Glomerular visceral epithelial cell (primary cell): ENCODE data around the gene PGM1.
"Not testable (repeated sequence)": the region's sequence is repeated elsewhere in the genome, so short reads cannot be mapped to it uniquely, and the experiment has no call there.

Experiments
- DNase-seq: peaks from one replicate; pipeline ENCODE4 v3.0.0-alpha.2; 2016; ENCODE audit errors: extremely low spot score

Gene PGM1

GRCh38 chr1:63593303-63593885 is at the start of gene PGM1:
TSS of gene PGM1 (plus strand) at chr1:63593411. CDS start at chr1:63593489, 78 bp downstream.
- peak; percentile 82 for DNase-seq

GRCh38 chr1:63545780-63546179 is 47.4 kb upstream of the PGM1 start:
- no peak for DNase-seq

- no peak for DNase-seq
Measured at GRCh38 chr1:63547621-63548294, 45.5 kb upstream of the PGM1 start.

- DNase-seq: no peak
Measured at GRCh38 chr1:63548303-63548702, 44.9 kb upstream of the PGM1 start.

- no peak for DNase-seq
Measured at GRCh38 chr1:63548877-63549276, 44.3 kb upstream of the PGM1 start.

DNA sequence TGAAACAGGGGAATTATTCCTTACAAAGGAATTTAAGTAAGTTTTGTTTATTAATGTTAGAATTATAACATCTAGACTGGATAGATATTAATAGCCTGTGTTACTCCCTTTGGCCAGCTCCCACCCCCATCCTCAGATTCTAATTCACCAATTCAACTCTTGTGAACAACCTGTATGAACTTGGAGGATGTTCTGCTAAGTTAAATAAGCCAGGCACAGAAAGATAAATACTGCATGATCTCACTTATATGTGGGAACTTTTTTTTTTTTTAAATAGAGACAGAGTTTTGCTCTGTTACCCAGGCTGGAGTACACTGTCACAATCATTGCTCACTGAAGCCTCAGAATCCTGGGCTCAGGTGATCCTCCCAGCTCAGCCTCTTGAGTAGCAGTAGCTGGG is 37.7 kb upstream of the PGM1 start:
- DNase-seq: no peak

DNA sequence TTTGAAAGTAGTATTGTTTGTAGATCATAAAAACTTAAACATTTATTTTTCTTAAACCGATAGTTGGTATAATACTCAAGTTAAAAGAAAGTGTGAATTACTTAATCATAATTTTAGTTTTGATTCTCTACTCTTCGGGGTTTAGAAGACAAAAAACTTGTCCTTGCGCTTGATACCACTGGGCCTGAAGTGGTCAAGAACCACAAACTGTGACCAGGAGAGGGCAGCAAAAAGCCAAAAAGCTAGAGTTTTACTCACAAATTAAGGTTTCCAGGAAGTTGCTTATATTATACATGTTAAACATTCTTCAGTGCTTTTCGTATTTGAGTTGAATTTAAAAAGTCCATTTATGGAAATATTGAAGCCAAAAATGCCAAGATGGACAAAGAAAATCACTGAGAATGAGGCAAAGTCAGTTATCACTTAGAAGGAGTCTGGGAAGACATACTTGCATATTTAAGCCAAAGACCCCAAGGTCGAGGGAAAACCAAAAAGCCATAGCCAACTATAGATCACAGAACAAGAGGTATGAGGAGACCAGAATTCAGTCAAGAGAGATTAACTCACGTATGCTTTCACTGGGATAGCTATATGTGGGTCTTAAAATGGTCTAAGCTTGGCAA is 35.7 kb upstream of the PGM1 start:
- peak; percentile 36 for DNase-seq

DNA sequence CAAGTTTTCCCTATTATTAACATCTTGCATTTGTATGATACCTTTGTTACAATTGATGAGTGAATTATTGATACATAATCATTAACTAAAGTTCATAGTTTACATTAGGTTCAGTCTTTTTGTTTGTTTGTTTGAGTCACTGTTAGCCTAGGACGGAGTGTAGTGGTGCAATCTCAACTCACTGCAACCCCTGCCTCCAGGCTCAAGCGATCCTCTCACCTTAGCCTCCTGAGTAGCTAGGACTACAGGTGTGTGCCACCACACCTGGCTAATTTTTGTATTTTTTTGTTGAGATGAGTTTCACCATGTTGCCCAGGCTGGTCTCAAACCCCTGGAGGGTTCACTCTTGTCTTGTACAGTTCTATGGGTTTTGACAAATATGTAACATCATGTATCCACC is 33.9 kb upstream of the PGM1 start:
- DNase-seq: no peak

- no peak for DNase-seq
Measured at GRCh38 chr1:63563745-63564144, 29.5 kb upstream of the PGM1 start.

DNA sequence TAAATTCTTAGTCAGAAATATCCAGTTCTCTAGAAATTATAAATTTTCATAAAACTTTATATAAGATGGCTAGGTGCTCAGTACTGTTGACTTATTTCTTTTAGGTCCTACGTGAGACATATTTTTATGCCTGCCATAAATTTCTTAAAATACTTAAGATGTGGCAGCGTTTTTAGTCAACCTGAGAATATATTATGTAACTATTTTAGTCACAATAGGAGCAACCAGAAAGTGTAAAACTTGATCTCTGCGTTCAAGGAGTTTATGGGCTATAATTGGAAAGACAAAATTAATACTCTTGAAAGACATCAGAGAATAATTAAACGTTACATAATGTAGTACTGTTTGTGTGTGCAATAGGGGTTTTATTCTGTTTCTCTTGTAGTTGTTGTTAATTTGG is 24.1 kb upstream of the PGM1 start:
- DNase-seq: no peak

DNA sequence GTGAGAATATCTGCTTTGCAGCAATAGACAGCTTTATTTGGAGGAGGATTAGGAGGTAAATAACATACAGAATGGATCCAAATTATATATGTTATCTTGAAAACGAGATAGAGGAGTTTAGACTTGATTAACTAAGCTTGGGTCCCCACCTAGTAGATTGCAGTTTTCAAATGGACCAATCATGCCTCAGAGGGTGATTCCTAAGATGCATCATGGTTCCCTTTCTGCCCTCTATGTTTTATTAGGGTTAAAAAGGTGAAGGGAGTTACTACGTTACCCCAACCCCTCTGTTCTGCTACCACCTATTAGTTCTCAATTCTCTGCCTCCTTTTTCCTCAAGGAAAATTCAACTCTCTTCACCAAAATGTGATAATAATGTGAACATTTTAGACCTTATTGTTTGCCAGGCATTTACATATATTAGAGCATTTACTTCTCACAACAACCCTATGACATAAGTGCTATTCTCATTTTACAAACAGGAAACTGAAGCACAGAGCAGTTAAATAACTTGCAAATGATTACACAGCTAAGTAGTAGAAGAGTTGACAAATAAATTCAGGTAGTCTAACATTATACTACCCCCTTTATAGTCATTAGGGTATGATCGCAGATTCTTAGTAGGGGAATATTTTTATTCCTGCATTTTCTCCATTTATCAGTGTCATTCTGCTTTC is 23.4 kb upstream of the PGM1 start:
- no peak for DNase-seq

- DNase-seq: not testable (repeated sequence)
Measured at GRCh38 chr1:63572686-63573085, 20.5 kb upstream of the PGM1 start.

- DNase-seq: not testable (repeated sequence)
Measured at GRCh38 chr1:63574203-63574796, 18.9 kb upstream of the PGM1 start.

- peak; percentile 48 for DNase-seq
Measured at GRCh38 chr1:63575340-63575826, 17.8 kb upstream of the PGM1 start.

GRCh38 chr1:63586326-63586725 is 6.9 kb upstream of the PGM1 start:
- DNase-seq: not testable (repeated sequence)

DNA sequence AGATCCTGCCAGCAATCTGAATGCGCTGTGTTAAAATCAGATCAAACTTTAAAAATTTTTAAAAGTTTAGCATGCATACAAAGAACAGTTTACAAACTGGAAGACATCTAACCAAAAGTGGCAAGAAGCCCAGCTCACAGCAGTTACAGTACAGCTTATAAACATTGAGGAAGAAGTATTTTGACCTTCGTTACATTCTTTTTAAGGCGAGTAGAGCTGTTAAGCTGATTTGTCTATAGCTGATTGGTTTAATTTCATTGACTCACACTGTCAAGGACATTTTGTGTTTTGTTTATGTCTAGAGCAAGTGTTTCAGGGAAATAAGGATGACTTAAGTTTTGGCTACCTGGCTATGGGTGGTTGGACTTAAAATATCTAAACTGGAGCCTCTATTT is 3.0 kb upstream of the PGM1 start:
- no peak for DNase-seq

DNA sequence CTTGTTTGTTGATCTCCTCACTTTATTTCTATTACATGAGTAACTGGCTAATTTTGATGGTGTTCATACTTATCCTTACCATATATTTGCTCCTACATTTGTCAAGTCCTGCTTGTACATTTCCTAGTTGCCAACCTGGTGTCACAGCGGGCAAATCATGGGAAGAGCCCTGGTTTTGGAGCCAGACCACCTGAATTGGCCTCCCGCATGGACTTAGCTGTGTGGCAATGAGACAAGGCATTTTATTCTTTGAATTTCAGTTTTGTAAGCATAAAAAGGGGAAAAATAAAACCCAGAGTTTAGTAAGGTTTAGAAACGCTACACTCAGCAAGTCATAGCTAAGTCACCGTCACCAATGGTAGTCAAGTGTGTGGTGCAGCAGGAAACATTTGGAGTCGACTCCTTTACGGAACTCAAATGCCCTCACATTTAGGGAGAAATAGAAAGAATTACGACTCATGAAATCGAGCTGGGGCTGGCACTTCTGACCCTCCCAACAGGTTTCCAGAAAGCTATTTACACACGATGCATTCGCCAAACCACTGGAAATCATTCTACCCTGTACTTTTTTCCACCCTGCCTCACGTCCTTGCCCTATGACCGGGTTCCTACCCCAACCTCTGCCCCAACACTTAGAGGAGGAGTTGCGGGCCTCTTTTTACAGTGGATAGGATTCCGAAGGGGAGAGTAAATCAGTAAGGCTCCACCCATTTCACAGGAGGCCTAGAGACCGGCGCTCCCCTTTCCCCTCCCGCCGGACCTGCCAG is 492 bp upstream of the PGM1 start:
- no peak for DNase-seq

- peak; percentile 87 for DNase-seq
Measured at GRCh38 chr1:63593886-63594605, 835 bp downstream of the PGM1 start.

DNA sequence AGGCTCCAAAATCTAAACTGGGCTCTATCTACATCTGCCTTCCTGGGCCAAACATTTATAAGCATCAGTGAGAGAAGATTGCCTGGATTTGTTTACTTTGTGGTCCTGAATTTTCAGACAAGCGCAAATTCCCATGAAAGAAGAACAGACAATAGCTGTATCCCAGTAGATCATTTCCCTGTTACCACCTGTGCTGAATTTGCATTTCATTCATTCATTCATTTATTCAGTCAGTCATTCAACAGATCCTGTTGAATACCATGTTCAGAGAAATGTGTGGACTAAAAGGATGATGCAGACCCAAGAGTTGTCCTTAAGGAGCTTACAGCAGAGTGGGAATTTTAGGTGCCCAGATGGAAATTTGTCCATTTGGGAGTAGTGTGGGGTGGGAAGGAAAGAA is 2.2 kb downstream of the PGM1 start:
- DNase-seq: no peak

- no peak for DNase-seq
Measured at GRCh38 chr1:63599799-63600198, 6.6 kb downstream of the PGM1 start.

GRCh38 chr1:63600248-63600647 is 7.0 kb downstream of the PGM1 start:
- DNase-seq: no peak
